Esophagus muscularis mucosa (tissue), 4 donors: ENCODE results near the gene MC3R. TPM values are rescaled to one million over a fixed set of nuclear protein-coding genes. Genes with fewer than 3 reads are reported as not detected.

Experiments used
- DNase-seq: peaks from one replicate; pipeline ENCODE4 v3.0.0-alpha.2; 2017; ENCODE audit errors: extremely low spot score
- H3K27ac ChIP-seq, 4 donors: fragments of 200-600 bp; sonication (generic); replicated peaks in 1 of 4; 1 replicate in 3 of 4; 2 replicates in 1 of 4; pipeline ENCODE4 v1.5.1; 2016 to 2019; ENCODE audit warnings: mild to moderate bottlenecking in 1 of 4
- H3K27me3 ChIP-seq, 4 donors: fragments of 200-600 bp; sonication (generic); one replicate each; pipeline versions ENCODE4 v1.5.1 to v1.6.0; 2016 to 2019
- H3K36me3 ChIP-seq, 4 donors: fragments of 200-600 bp; sonication (generic); one replicate each; pipeline ENCODE4 v1.5.1; 2016 to 2019
- H3K4me1 ChIP-seq, 4 donors: fragments of 200-600 bp; sonication (generic); one replicate each; pipeline ENCODE4 v1.5.1; 2016 to 2019
- H3K4me3 ChIP-seq, 4 donors: fragments of 200-600 bp; sonication (generic); 1 replicate in 2 of 4; 2 replicates in 2 of 4; pipeline ENCODE4 v1.5.1; 2016 to 2019; ENCODE audit warnings: mild to moderate bottlenecking in 4 of 4, moderate library complexity in 1 of 4
- H3K9me3 ChIP-seq, 4 donors: fragments of 200-600 bp; sonication (generic); 1 replicate in 3 of 4; 2 replicates in 1 of 4; pipeline ENCODE4 v1.5.1; 2016 to 2019
- EP300 ChIP-seq: sonication (generic); formaldehyde crosslinking; IDR thresholded peaks from one replicate; pipeline ENCODE4 v1.6.1; 2017; ENCODE audit warnings: antibody characterized with exemption
- POLR2A ChIP-seq: fragments of 450-650 bp; IDR thresholded peaks from one replicate; pipeline ENCODE4 v1.6.1; 2017; ENCODE audit warnings: antibody characterized with exemption, moderate library complexity, mild to moderate bottlenecking, low read depth
- POLR2AphosphoS5 ChIP-seq, 2 donors: sonication (generic); formaldehyde crosslinking; IDR thresholded peaks; one replicate each; pipeline ENCODE4 v1.6.1; 2017; ENCODE audit warnings: antibody characterized with exemption in 2 of 2
- WGBS: methylation state at CpG from one replicate; pipeline ENCODE4 v1.1.5; 2018; 5-methylcytosine and 5-hydroxymethylcytosine counted together
- intact Hi-C: fragments of 100-400 bp; cut with DNase I; formaldehyde crosslinking; loops from one replicate; pipeline ENCODE4 v1.15.1; 2023
- total RNA-seq, 4 donors: library from RNA; depleted of rRNA; stranded (reverse); fragments of >200 nt; gene quantifications; one replicate each; pipeline versions ENCODE4 v1.1.0 to v1.2.1, GENCODE V29; 2016
- TF ChIP-seq, protein P1 (sequence below), 3 experiments: fragments of 200-600 bp in 2 of 3; fragments of 450-650 bp in 1 of 3; sonication (generic) in 2 of 3; IDR thresholded peaks; one replicate each; pipeline ENCODE4 v1.5.1; 2017 to 2019; ENCODE audit warnings: antibody characterized with exemption in 3 of 3, mild to moderate bottlenecking in 2 of 3, moderate library complexity in 1 of 3

The MC3R gene
- total RNA-seq, 4 donors from 2014 or later: not detected

DNA sequence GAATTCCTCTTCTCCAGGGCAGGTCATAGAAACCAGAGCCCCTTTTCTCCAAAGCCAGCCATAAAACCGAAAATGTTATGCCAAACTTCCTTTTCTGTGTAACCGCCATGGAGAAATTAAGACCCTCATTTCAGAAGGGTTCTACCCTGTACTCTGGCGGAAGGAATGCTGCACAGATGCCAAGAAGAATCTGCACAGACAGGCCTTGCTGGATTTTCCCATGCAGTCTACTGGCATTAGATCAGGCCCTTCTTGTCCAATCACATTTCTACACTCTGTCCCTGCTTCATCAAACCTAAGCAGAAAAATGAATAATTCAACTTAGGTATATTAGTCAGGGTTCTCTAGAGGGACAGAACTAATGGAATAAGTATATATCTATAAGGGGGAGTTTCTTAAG is 43.2 kb upstream of the MC3R start:
- Histone ChIP-seq H3K4me3 (no peak overlapping the region), H3K27ac (no peak overlapping the region), H3K27me3 (peaks cover 0 to 6% (median 0%) of the 10 kb centered on the region in 4 donors), H3K36me3 (no peaks in the 10 kb centered on the region), H3K4me1 (no peaks in the 10 kb centered on the region), H3K9me3 (peaks cover 0 to 9% (median 6%) of the 10 kb centered on the region in 4 donors)
- DNase-seq: no peak
- TF ChIP-seq EP300: no peak
- TF ChIP-seq, protein P1, sequence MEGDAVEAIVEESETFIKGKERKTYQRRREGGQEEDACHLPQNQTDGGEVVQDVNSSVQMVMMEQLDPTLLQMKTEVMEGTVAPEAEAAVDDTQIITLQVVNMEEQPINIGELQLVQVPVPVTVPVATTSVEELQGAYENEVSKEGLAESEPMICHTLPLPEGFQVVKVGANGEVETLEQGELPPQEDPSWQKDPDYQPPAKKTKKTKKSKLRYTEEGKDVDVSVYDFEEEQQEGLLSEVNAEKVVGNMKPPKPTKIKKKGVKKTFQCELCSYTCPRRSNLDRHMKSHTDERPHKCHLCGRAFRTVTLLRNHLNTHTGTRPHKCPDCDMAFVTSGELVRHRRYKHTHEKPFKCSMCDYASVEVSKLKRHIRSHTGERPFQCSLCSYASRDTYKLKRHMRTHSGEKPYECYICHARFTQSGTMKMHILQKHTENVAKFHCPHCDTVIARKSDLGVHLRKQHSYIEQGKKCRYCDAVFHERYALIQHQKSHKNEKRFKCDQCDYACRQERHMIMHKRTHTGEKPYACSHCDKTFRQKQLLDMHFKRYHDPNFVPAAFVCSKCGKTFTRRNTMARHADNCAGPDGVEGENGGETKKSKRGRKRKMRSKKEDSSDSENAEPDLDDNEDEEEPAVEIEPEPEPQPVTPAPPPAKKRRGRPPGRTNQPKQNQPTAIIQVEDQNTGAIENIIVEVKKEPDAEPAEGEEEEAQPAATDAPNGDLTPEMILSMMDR (IDR thresholded peaks at IDR 0.05): no peak
- TF ChIP-seq POLR2A: no peak
- TF ChIP-seq POLR2AphosphoS5 (IDR thresholded peaks at IDR 0.05): no peak
- intact Hi-C loops: no loop called here
- WGBS: 96% methylated on average over 3 of the region's 3 CpGs

DNA sequence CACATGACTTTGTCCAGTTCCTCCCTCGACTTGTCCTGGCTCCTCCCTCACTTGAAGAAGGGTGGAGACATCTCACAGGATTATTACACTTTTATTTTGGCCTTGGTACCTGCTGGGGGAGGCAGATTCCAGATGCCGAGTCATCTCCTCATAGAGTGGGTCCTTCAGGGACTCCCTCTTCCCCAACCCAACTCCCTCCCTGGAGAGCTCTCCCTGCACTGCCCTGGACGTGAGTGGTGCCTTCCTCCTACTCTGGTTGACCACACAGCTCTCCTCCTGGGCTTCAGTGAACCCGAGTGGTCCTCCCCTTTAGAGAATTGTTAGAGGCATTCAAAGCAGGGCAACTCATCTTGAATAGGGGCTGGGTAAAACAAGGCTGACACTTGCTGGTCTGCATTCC is 40.9 kb upstream of the MC3R start:
- intact Hi-C loops: no loop called here
- DNase-seq: no peak
- no peaks in the 10 kb centered on the region for H3K27me3 ChIP-seq
- H3K4me3 ChIP-seq: no peak overlapping the region
- TF ChIP-seq EP300: no peak
- TF ChIP-seq POLR2A: no peak
- TF ChIP-seq, protein P1 (IDR thresholded peaks at IDR 0.05): no peak
- no peak for TF ChIP-seq POLR2AphosphoS5 (IDR thresholded peaks at IDR 0.05)
- no peaks in the 10 kb centered on the region for H3K4me1 ChIP-seq
- no peaks in the 10 kb centered on the region for H3K9me3 ChIP-seq
- no peak overlapping the region for H3K27ac ChIP-seq
- WGBS: 64% methylated on average over 4 of the region's 4 CpGs
- no peaks in the 10 kb centered on the region for H3K36me3 ChIP-seq

DNA sequence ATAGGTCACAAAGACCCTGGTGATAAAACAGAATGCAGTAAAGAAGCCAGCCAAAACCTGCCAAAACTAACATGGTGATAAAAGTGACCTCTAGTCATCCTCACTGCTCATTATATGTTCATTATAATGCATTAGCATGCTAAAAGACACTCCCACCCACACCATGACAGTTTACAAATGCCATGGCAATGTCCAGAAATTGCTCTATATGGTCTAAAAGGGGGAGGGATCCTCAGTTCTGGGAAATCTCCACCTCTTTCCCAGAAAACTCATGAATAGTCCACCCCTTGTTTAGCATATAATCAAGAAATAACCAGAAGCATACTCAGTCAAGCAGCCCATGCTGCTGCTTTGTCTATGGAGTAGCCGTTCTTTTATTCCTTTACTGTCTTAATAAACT is 40.4 kb upstream of the MC3R start:
- intact Hi-C loops: no loop called here
- Histone ChIP-seq H3K4me1 (no peaks in the 10 kb centered on the region), H3K27me3 (no peaks in the 10 kb centered on the region), H3K9me3 (no peaks in the 10 kb centered on the region), H3K36me3 (no peaks in the 10 kb centered on the region), H3K4me3 (no peak overlapping the region), H3K27ac (no peak overlapping the region)
- DNase-seq: no peak
- WGBS: 100% methylated on average over 1 of the region's 1 CpG
- TF ChIP-seq, protein P1 (IDR thresholded peaks at IDR 0.05): no peak
- TF ChIP-seq POLR2AphosphoS5 (IDR thresholded peaks at IDR 0.05) (no peak), POLR2A (no peak), EP300 (no peak)

DNA sequence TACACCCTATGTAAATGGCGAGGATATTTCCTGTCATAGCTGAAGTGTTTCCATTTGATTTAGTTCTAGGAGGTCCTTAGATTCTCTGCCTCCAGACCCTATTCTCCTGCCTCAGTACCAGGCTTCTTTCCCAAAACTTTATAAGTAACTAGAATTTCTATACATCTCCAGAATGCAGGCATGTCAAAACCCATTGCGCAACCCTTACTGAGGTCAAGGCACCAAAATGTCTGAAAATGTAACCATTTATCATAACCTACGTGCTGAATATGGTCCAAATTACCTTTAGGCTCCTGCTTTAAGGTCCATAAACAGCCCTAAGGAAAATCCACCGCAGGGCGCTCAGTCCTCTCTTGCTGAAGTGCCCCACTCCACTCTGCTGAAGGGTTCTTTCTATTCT is 37.5 kb upstream of the MC3R start:
- H3K4me1 ChIP-seq: no peaks in the 10 kb centered on the region
- H3K27me3 ChIP-seq: peaks cover 0 to 5% (median 0%) of the 10 kb centered on the region in 4 donors
- WGBS: 82% methylated on average over 5 of the region's 5 CpGs
- H3K36me3 ChIP-seq: no peaks in the 10 kb centered on the region
- H3K27ac ChIP-seq: no peak overlapping the region
- intact Hi-C loops: no loop called here
- DNase-seq: no peak
- no peaks in the 10 kb centered on the region for H3K9me3 ChIP-seq
- H3K4me3 ChIP-seq: no peak overlapping the region
- TF ChIP-seq POLR2A (no peak), POLR2AphosphoS5 (IDR thresholded peaks at IDR 0.05) (no peak), EP300 (no peak)
- TF ChIP-seq, protein P1 (IDR thresholded peaks at IDR 0.05): no peak

DNA sequence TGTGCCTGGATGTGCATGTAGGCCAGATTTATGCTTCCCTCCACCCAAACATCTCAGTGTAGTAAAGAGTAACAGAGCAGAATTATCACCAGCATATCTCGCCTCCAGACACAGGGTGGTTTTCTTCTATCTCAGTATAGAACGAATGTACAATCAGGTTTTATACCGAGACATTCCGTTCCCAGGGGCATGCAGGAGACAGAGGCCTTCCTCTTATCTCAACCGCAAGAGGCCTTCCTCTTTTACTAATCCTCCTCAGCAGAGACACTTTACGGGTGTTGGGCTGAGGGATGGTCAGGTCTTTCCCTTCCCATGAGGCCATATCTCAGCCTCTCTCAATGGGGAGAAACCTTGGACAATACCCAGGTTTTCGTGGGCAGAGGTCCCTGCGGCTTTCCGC is 36.4 kb upstream of the MC3R start:
- H3K4me1 ChIP-seq: no peaks in the 10 kb centered on the region
- H3K4me3 ChIP-seq: no peak overlapping the region
- TF ChIP-seq, protein P1 (IDR thresholded peaks at IDR 0.05): no peak
- no peak for TF ChIP-seq EP300
- TF ChIP-seq POLR2AphosphoS5 (IDR thresholded peaks at IDR 0.05): no peak
- no peak for TF ChIP-seq POLR2A
- H3K36me3 ChIP-seq: no peaks in the 10 kb centered on the region
- intact Hi-C loops: no loop called here
- no peak for DNase-seq
- no peaks in the 10 kb centered on the region for H3K9me3 ChIP-seq
- H3K27me3 ChIP-seq: peaks cover 0 to 5% (median 0%) of the 10 kb centered on the region in 4 donors
- WGBS: 85% methylated on average over 9 of the region's 9 CpGs
- H3K27ac ChIP-seq: no peak overlapping the region
